Ishikawa (cell line): ENCODE data around the gene TBC1D24.

ENCODE experiments used
- CEBPB ChIP-seq: IDR thresholded peaks from 2 replicates; pipeline ENCODE4 v1.6.1; 2012
- CREB1 ChIP-seq: IDR thresholded peaks from 2 replicates; pipeline ENCODE4 v1.6.1; 2012; ENCODE audit warnings: low read depth
- EP300 ChIP-seq: IDR thresholded peaks from 2 replicates; pipeline ENCODE4 v1.6.1; 2012; ENCODE audit warnings: borderline replicate concordance
- NFIC ChIP-seq: IDR thresholded peaks from 2 replicates; pipeline ENCODE4 v1.6.1; 2012
- RAD21 ChIP-seq: IDR thresholded peaks from 2 replicates; pipeline ENCODE4 v1.6.1; 2012; ENCODE audit warnings: low read depth
- TAF1 ChIP-seq: IDR thresholded peaks from 2 replicates; pipeline ENCODE4 v1.6.1; 2012; ENCODE audit warnings: low read depth, mild to moderate bottlenecking
- TEAD4 ChIP-seq: IDR thresholded peaks from 2 replicates; pipeline ENCODE4 v1.6.1; 2012
- YY1 ChIP-seq: IDR thresholded peaks from 2 replicates; pipeline ENCODE4 v1.6.1; 2012; ENCODE audit warnings: low read depth
- TF ChIP-seq, protein P1 (sequence below): IDR thresholded peaks from 2 replicates; pipeline ENCODE4 v1.6.1; 2012; ENCODE audit warnings: low read depth, mild to moderate bottlenecking
- TF ChIP-seq, protein P2 (sequence below): IDR thresholded peaks from 2 replicates; pipeline ENCODE4 v1.6.1; 2012

DNA sequence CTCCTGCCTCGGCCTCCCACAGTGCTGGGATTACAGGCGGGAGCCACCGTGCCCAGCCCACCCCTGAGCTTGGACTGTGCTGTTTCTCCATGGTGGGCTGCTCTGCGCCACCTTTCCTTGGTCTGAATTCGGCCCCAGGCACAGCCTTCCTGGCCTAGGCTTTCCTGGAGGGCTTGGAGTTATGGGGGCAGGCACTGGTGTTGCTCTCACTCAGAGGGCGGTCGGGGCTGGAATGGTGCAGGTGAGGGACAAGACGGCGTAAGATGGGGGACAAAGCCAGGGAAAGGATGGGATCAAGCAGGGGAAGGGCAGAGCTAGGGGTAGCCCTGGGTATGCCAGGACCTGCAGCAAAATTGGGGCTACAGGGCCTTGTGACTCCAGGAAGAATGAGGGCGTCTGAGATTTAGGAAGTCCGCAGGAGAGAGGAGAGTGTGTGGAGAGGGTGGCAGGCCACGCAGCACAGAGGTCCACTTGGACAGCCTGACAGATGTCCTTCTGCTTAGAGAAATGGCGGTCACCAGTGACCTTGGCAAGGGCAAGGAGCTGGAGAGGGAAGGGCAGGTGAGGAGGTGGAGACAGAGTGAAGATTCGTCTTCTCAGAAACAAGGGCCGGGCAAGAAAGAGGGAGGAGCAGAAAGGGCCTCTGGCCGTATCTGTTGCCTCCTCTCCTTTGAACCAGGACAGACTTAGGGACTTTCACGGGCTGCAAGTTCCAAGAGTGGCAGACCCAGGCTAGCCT lies 37.2 kb downstream of the TBC1D24 start:
- TF ChIP-seq, protein P1, sequence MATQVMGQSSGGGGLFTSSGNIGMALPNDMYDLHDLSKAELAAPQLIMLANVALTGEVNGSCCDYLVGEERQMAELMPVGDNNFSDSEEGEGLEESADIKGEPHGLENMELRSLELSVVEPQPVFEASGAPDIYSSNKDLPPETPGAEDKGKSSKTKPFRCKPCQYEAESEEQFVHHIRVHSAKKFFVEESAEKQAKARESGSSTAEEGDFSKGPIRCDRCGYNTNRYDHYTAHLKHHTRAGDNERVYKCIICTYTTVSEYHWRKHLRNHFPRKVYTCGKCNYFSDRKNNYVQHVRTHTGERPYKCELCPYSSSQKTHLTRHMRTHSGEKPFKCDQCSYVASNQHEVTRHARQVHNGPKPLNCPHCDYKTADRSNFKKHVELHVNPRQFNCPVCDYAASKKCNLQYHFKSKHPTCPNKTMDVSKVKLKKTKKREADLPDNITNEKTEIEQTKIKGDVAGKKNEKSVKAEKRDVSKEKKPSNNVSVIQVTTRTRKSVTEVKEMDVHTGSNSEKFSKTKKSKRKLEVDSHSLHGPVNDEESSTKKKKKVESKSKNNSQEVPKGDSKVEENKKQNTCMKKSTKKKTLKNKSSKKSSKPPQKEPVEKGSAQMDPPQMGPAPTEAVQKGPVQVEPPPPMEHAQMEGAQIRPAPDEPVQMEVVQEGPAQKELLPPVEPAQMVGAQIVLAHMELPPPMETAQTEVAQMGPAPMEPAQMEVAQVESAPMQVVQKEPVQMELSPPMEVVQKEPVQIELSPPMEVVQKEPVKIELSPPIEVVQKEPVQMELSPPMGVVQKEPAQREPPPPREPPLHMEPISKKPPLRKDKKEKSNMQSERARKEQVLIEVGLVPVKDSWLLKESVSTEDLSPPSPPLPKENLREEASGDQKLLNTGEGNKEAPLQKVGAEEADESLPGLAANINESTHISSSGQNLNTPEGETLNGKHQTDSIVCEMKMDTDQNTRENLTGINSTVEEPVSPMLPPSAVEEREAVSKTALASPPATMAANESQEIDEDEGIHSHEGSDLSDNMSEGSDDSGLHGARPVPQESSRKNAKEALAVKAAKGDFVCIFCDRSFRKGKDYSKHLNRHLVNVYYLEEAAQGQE: no peak
- TF ChIP-seq TEAD4 (no peak), CREB1 (no peak), EP300 (no peak), RAD21 (no peak), YY1 (no peak), TAF1 (no peak), NFIC (no peak), CEBPB (no peak)
- TF ChIP-seq, protein P2, sequence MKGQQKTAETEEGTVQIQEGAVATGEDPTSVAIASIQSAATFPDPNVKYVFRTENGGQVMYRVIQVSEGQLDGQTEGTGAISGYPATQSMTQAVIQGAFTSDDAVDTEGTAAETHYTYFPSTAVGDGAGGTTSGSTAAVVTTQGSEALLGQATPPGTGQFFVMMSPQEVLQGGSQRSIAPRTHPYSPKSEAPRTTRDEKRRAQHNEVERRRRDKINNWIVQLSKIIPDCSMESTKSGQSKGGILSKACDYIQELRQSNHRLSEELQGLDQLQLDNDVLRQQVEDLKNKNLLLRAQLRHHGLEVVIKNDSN: no peak
